IMR-90 (cell line): ENCODE data around the gene VWA8. TPM values are rescaled to one million over a fixed set of nuclear protein-coding genes. Genes with fewer than 3 reads are reported as not detected.

Source experiments
- ATAC-seq: fragments of 200-7000 bp; cut with Tn5 transposase; 2 replicates; pipeline ENCODE4 v1.9.1; 2020; ENCODE audit warnings: low read depth, mild to moderate bottlenecking, moderate library complexity
- BruUV-seq: library from RNA; stranded (reverse); fragments of 400-500 nt; replicated peaks from 2 replicates; lab custom pipeline; 2021; lab: Mats Ljungman, UMichigan
- CTCF ChIA-PET: fragments of 300-600 bp; formaldehyde crosslinking; extraction: SDS; loops from one replicate; lab custom pipeline; 2021; ENCODE audit warnings: antibody characterized with exemption; lab: Yijun Ruan, JAX
- POLR2A ChIA-PET: fragments of 300-600 bp; sonication (Branson Sonifier 250); formaldehyde crosslinking; loops from one replicate; lab custom pipeline; 2022; ENCODE audit warnings: antibody characterized with exemption; ENCODE audit not compliant: unreplicated experiment; lab: Charles Lee
- DNase-seq: peaks from one replicate; pipeline ENCODE4 v3.0.0; 2013
- H2AFZ ChIP-seq: replicated peaks from 2 replicates; pipeline ENCODE3; 2013; ENCODE audit warnings: low read length, mild to moderate bottlenecking; ENCODE audit not compliant: poor library complexity
- H2AK5ac ChIP-seq: 2 replicates; pipeline ENCODE4 v1.6.1; 2013; ENCODE audit warnings: low read depth, low read length, inconsistent platforms
- H2AK9ac ChIP-seq: replicated peaks from 2 replicates; pipeline ENCODE3; 2013; ENCODE audit warnings: mild to moderate bottlenecking, low read depth, low read length, moderate library complexity; ENCODE audit not compliant: poor library complexity
- H2BK120ac ChIP-seq: 2 replicates; pipeline ENCODE4 v1.6.1; 2013; ENCODE audit warnings: low read depth, low read length, inconsistent platforms
- H2BK15ac ChIP-seq: 3 replicates; pipeline ENCODE4 v1.6.1; 2013; ENCODE audit warnings: low read depth, low read length, inconsistent platforms
- H2BK20ac ChIP-seq: 2 replicates; pipeline ENCODE4 v1.6.1; 2013; ENCODE audit warnings: low read depth, mild to moderate bottlenecking, inconsistent platforms, low read length, moderate library complexity
- H2BK5ac ChIP-seq: 2 replicates; pipeline ENCODE4 v1.6.1; 2013; ENCODE audit warnings: mild to moderate bottlenecking, low read depth, low read length, inconsistent platforms; ENCODE audit not compliant: poor library complexity, severe bottlenecking
- H3K14ac ChIP-seq: replicated peaks from 2 replicates; pipeline ENCODE4 v1.6.1; 2013; ENCODE audit warnings: low read depth, low read length, inconsistent platforms
- H3K18ac ChIP-seq: 2 replicates; pipeline ENCODE4 v1.6.1; 2013; ENCODE audit warnings: low read depth, low read length, control low read depth
- H3K23ac ChIP-seq: 2 replicates; pipeline ENCODE4 v1.6.1; 2013; ENCODE audit warnings: low read depth, low read length, inconsistent platforms
- H3K27ac ChIP-seq: 2 replicates; pipeline ENCODE4 v1.5.1; 2013; ENCODE audit warnings: mild to moderate bottlenecking, control low read depth, low read length; ENCODE audit not compliant: insufficient read depth
- H3K27me3 ChIP-seq: 2 replicates; pipeline ENCODE4 v1.6.1; 2013; ENCODE audit warnings: low read length; ENCODE audit not compliant: control insufficient read depth, insufficient read depth
- H3K36me3 ChIP-seq: 2 replicates; pipeline ENCODE4 v1.6.1; 2013; ENCODE audit warnings: low read length, mixed read lengths; ENCODE audit not compliant: control insufficient read depth, insufficient read depth
- H3K4ac ChIP-seq: 2 replicates; pipeline ENCODE4 v1.6.1; 2013; ENCODE audit warnings: low read depth, low read length, inconsistent platforms
- H3K4me1 ChIP-seq: 2 replicates; pipeline ENCODE4 v1.6.1; 2013; ENCODE audit warnings: low read length, mixed read lengths; ENCODE audit not compliant: control insufficient read depth, insufficient read depth
- H3K4me2 ChIP-seq: 2 replicates; pipeline ENCODE4 v1.6.1; 2013; ENCODE audit warnings: low read depth, mild to moderate bottlenecking, control low read depth, low read length, moderate library complexity
- H3K4me3 ChIP-seq: 2 replicates; pipeline ENCODE4 v1.5.1; 2013; ENCODE audit warnings: low read depth, mild to moderate bottlenecking, control low read depth, low read length, moderate library complexity; ENCODE audit not compliant: insufficient read depth
- H3K56ac ChIP-seq: 2 replicates; pipeline ENCODE4 v1.6.1; 2013; ENCODE audit warnings: low read length, inconsistent platforms; ENCODE audit not compliant: insufficient read depth; ENCODE audit errors: extremely low read depth
- H3K79me1 ChIP-seq, 2 experiments: 2 replicates each; pipeline ENCODE4 v1.6.1; 2013; ENCODE audit warnings: low read length in 2 of 2, inconsistent platforms in 1 of 2, low read depth in 1 of 2
- H3K9ac ChIP-seq: 2 replicates; pipeline ENCODE4 v1.6.1; 2013; ENCODE audit warnings: low read depth, low read length, control low read depth
- H3K9me1 ChIP-seq: 2 replicates; pipeline ENCODE4 v1.6.1; 2013; ENCODE audit warnings: low read length, inconsistent platforms; ENCODE audit not compliant: insufficient read depth
- H3K9me3 ChIP-seq: 2 replicates; pipeline ENCODE4 v1.6.1; 2013; ENCODE audit warnings: low read length; ENCODE audit not compliant: control insufficient read depth, insufficient read depth
- H4K20me1 ChIP-seq: 2 replicates; pipeline ENCODE4 v1.6.1; 2013; ENCODE audit warnings: low read length, inconsistent platforms; ENCODE audit not compliant: insufficient read depth
- H4K5ac ChIP-seq: 2 replicates; pipeline ENCODE4 v1.6.1; 2013; ENCODE audit warnings: mild to moderate bottlenecking, low read depth, low read length, control low read depth
- H4K8ac ChIP-seq, 2 experiments: 2 replicates each; pipeline ENCODE4 v1.6.1; 2013; ENCODE audit warnings: low read depth in 2 of 2, low read length in 2 of 2, control low read depth in 1 of 2, inconsistent platforms in 1 of 2
- H4K91ac ChIP-seq: 2 replicates; pipeline ENCODE4 v1.6.1; 2013; ENCODE audit warnings: low read depth, low read length, inconsistent platforms; ENCODE audit not compliant: insufficient read depth
- CEBPB ChIP-seq: IDR thresholded peaks from 2 replicates; pipeline ENCODE4 v1.6.1; 2012; ENCODE audit warnings: low read depth, low read length, improper control_type of control experiment
- CHD1 ChIP-seq: IDR thresholded peaks from 2 replicates; pipeline ENCODE4 v1.6.1; 2012; ENCODE audit warnings: low read depth, low read length, improper control_type of control experiment
- ELK1 ChIP-seq: fragments of 150-350 bp; IDR thresholded peaks from 2 replicates; pipeline ENCODE4 v1.6.1; 2016; ENCODE audit warnings: low read depth, mild to moderate bottlenecking, low read length, moderate library complexity, borderline replicate concordance
- FOS ChIP-seq: fragments of 150-350 bp; IDR thresholded peaks from 2 replicates; pipeline ENCODE4 v1.6.1; 2016; ENCODE audit warnings: low read depth, low read length
- MAFK ChIP-seq: IDR thresholded peaks from 2 replicates; pipeline ENCODE4 v1.6.1; 2012; ENCODE audit warnings: low read depth, low read length, improper control_type of control experiment
- MAZ ChIP-seq: IDR thresholded peaks from 2 replicates; pipeline ENCODE4 v1.6.1; 2012; ENCODE audit warnings: low read depth, mild to moderate bottlenecking, low read length, improper control_type of control experiment, moderate library complexity, borderline replicate concordance
- MXI1 ChIP-seq: IDR thresholded peaks from 2 replicates; pipeline ENCODE4 v1.6.1; 2012; ENCODE audit warnings: low read depth, mild to moderate bottlenecking, low read length, moderate library complexity, borderline replicate concordance
- NFE2L2 ChIP-seq: fragments of 150-350 bp; IDR thresholded peaks from 2 replicates; pipeline ENCODE4 v1.6.1; 2016; ENCODE audit warnings: low read depth, mild to moderate bottlenecking, low read length
- RAD21 ChIP-seq: IDR thresholded peaks from 2 replicates; pipeline ENCODE4 v1.6.1; 2012; ENCODE audit warnings: low read length, improper control_type of control experiment
- RCOR1 ChIP-seq: IDR thresholded peaks from 2 replicates; pipeline ENCODE4 v1.6.1; 2012; ENCODE audit warnings: mild to moderate bottlenecking, low read length, improper control_type of control experiment; ENCODE audit not compliant: insufficient replicate concordance
- RFX5 ChIP-seq: IDR thresholded peaks from 2 replicates; pipeline ENCODE4 v1.8.0; 2012; ENCODE audit warnings: low read depth, mild to moderate bottlenecking, low read length, moderate library complexity
- USF2 ChIP-seq: fragments of 150-350 bp; IDR thresholded peaks from 2 replicates; pipeline ENCODE4 v1.6.1; 2017; ENCODE audit warnings: mild to moderate bottlenecking, antibody characterized with exemption, low read length, low read depth
- WGBS, 2 experiments: methylation state at CpG; one replicate each; pipeline versions ENCODE4 v1.1.5 to v1.1.7; 2013; ENCODE audit warnings: missing lambda C conversion rate in 2 of 2; ENCODE audit not compliant: insufficient read length in 1 of 2; ENCODE audit errors: extremely low coverage in 2 of 2; 5-methylcytosine and 5-hydroxymethylcytosine counted together
- dilution Hi-C: fragments of 300-500 bp; cut with HindIII; formaldehyde crosslinking; loops from one replicate; pipeline ENCODE4 v1.14.3; 2018; ENCODE audit warnings: low sequenced_read_pairs; ENCODE audit not compliant: unreplicated experiment
- in situ Hi-C: fragments of 300-500 bp; cut with MboI; formaldehyde crosslinking; loops from 3 replicates; pipeline ENCODE4 v1.14.3; 2019; ENCODE audit warnings: low sequenced_read_pairs, inconsistent platforms, mixed read lengths
- intact Hi-C: fragments of 100-400 bp; cut with micrococcal nuclease; formaldehyde crosslinking; loops from 2 replicates; pipeline ENCODE4 v1.10.0; 2022
- polyA plus RNA-seq, 3 experiments: library from polyadenylated mRNA; depleted of rRNA; stranded (reverse); fragments of >200 nt; gene quantifications; 2 replicates each; pipeline ENCODE4 v1.2.3, GENCODE V29; 2012; ENCODE audit warnings: low replicate concordance in 1 of 3
- total RNA-seq: library from RNA; depleted of rRNA; stranded (reverse); fragments of >200 nt; gene quantifications from 2 replicates; pipeline ENCODE4 v1.2.3, GENCODE V29; 2012

The VWA8 gene
- total and polyA plus RNA-seq, 2 of the 4 experiments (the other 2 are of a cell fraction): 5.9 to 18.3 TPM

DNA sequence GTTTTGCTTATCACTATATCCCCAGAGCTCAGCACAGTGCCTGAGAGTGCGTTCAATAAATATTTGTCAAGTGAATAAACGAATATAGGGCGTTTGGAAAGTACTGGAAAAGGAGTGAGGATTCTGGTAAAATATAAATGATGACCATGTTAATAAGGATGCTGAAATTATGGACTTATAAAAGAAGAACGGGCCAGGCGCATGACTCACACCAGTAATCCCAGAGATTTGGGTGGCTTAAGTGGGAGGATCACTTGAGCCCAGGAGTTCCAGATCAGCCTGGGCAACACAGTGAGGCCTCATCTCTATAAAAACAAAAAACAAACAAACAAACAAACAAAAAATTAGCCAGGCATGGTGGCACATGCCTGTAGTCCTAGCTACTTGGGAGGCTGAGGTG lies 198.1 kb downstream of the VWA8 start:
- no peak overlapping the region for H3K4me3 ChIP-seq
- ChIA-PET CTCF (no interaction called here), POLR2A (no interaction called here)
- no peak for ATAC-seq
- H3K4me2 ChIP-seq: no peak overlapping the region
- H3K4ac ChIP-seq: no peak overlapping the region
- H2BK5ac ChIP-seq: no peak overlapping the region
- no TSS peak for BruUV-seq
- H3K79me1 ChIP-seq: no peaks in the 10 kb centered on the region
- no peak overlapping the region for H2AK5ac ChIP-seq
- no peak overlapping the region for H3K14ac ChIP-seq
- H4K91ac ChIP-seq: no peak overlapping the region
- no peaks in the 10 kb centered on the region for H3K36me3 ChIP-seq
- no peaks in the 10 kb centered on the region for H4K20me1 ChIP-seq
- H3K27ac ChIP-seq: no peak overlapping the region
- intact Hi-C loops (no loop called here), dilution Hi-C loops (no loop called here), in situ Hi-C loops (no loop called here)
- H3K56ac ChIP-seq: no peak overlapping the region
- H4K5ac ChIP-seq: no peak overlapping the region
- TF ChIP-seq CEBPB: no peak
- TF ChIP-seq ELK1: no peak
- TF ChIP-seq RAD21: no peak
- TF ChIP-seq CHD1: no peak
- no peak for TF ChIP-seq NFE2L2
- no peak for TF ChIP-seq MAZ
- TF ChIP-seq FOS: no peak
- TF ChIP-seq USF2: no peak
- TF ChIP-seq MAFK: no peak
- TF ChIP-seq RFX5: no peak
- TF ChIP-seq MXI1: no peak
- TF ChIP-seq RCOR1: no peak
- H3K23ac ChIP-seq: no peak overlapping the region
- H2BK120ac ChIP-seq: no peak overlapping the region
- peaks cover 4% of the 10 kb centered on the region; the same call in 1 of the 2 replicates for H3K9me1 ChIP-seq
- no peak overlapping the region for H2AK9ac ChIP-seq
- H3K9me3 ChIP-seq: no peaks in the 10 kb centered on the region
- no peak overlapping the region for H3K18ac ChIP-seq
- no peaks in the 10 kb centered on the region for H3K27me3 ChIP-seq
- DNase-seq: no peak
- H2BK15ac ChIP-seq: no peak overlapping the region
- no CpG with 5 or more reads among the region's 5 CpGs for WGBS, 2 experiments
- H2BK20ac ChIP-seq: no peak overlapping the region
- no peak overlapping the region for H4K8ac ChIP-seq
- no peak overlapping the region for H2AFZ ChIP-seq
- H3K9ac ChIP-seq: no peak overlapping the region
- peaks cover 4% of the 10 kb centered on the region; the same call in 1 of the 2 replicates for H3K4me1 ChIP-seq
